MV-4-11 (cell line): ENCODE measurements around the gene MAP1B.

Experiments
- DNase-seq: peaks from one replicate; lab custom pipeline; 2025; lab: John Stamatoyannopoulos, UW

Gene MAP1B

DNA sequence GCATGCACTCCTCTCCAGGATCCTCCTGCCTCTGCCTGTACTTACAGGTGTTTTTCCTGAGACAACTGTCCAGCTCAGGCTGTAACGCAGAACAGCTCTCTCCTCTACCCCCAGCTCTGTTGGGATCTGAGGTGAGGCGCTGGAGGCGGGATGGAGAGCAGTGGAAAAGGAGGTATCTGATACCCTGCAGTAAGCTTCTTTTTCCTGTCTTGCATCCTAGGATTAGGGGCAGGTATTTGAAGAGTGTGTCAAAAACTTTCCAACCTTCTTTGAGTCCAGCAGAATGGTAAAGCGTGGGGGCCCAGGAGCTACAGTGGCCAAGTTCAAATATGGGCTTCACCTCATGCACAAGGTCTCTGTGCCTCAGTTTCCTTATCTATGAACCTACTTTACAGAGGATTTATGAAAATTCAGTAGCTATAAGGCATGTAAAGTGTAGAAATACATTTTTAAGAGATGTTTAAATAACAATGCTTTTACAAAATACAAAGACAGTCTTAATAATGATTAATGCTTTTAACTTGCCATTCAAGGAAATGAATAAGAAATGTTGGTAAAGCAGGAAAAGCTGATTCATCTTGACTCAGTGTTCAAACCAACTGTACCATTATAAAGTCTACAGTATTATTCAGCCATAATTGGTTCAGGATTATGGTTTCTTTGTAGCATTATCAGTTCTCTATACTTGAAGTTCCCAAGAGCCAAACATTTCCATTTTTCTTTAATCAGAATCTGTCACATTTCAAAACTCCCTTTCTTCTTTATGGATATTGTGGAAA is 26.1 kb downstream of the MAP1B start:
- DNase-seq: no peak

DNA sequence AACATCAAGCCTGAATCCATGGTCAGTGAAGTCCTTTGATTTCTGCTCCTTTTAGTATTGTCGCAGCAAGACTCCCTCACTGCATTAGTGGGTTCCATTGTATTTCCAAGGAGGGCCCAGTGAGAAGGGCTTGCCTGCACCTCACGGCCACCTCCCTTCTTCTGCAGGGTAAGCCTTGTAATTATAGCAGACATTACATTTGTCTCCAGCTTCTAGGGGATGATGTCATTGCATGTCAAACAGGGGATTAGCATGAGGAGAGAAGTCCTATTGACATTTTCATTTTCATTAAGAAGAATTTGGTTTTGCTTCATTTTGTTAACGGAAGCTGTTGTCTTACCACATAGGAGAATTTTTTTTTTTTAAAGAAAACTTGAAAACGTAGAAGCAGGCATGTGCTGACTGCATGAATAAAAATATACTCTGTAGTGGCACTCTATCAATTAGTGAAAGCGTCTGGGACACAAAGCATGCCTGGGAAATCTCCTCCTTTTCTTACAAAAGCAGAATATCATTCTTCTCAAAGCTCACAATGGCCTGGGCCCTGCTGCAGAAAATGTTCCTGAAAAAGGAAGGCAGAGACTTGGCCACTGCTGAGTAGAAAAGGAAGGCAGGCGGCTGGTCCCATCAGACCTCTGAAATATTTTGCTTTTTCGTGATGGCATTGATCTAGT is 27.1 kb downstream of the MAP1B start:
- DNase-seq: peak; percentile 27

- DNase-seq: peak; percentile 12
Measured at GRCh38 chr5:72137826-72138409, 30.6 kb downstream of the MAP1B start.

DNA sequence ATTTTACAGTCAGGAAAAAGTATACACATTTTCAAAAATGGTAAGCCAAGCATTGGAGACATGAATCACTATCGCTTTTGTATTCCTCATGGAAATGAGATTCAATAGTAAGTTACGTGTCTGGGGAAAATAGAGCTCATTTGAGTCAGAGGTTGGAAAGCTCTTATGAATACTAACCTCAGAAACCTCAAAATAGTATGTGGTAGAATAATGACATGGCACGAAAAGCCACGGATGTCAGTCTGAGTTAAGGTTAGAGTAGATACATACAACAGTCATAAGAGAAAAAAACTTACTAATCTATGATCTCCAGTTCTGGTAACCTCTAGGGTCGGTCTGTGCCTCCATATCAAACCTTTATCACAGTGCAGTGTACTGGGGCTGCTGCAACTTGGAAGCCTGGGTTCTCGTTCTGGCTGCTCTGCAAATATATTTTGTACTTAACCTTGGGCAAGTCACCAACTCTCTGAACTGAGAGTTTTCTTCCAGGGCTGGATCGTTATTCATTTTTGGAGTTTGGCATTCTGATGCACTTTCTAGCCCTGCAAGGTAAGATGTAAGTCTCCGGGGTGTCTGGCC is 31.8 kb downstream of the MAP1B start:
- peak; percentile 38 for DNase-seq

- DNase-seq: no peak
Measured at GRCh38 chr5:72140711-72141110, 33.4 kb downstream of the MAP1B start.

DNA sequence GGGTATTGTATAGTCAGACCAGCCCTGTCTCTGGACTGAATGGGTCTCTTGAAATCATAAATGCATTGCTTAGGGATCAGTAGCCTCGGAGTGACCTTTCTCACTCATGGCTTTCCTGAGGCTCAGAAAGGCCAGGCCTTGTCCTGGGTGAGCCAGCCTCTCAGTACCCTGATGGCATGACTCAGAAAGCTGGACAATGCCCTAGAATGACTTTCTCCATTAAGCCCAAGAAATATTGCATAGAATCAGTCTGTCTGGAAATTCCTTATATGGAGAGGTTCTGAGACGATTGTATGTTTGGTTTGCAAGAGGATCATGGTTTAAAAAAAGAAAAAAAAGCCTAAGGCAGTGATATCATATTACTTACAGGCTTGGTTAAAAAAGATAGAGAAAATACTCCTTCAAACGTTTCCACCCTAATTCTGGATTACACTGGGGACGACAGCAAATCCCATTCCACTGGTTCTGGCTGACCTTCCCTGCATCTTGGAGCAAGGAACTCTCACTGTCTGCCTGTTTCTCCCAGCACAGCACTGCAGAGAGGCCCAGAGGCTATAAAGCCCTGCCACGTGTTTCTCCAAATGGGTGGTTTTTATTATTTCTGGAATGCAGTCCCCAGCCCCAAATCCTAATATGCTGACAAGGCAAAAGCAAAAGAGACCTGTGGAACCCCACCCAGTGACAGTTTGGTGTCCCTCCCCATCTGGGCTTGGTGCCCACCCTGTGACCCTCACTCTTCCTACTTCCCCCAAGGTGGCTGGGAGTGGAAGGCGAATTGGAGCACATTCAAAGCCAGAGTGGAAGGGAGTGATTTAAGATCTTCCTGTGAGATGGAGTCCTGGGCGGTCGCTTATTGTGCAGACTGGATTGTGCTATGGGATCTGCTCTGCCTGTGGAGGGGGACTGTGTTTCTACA is 34.4 kb downstream of the MAP1B start:
- no peak for DNase-seq

DNA sequence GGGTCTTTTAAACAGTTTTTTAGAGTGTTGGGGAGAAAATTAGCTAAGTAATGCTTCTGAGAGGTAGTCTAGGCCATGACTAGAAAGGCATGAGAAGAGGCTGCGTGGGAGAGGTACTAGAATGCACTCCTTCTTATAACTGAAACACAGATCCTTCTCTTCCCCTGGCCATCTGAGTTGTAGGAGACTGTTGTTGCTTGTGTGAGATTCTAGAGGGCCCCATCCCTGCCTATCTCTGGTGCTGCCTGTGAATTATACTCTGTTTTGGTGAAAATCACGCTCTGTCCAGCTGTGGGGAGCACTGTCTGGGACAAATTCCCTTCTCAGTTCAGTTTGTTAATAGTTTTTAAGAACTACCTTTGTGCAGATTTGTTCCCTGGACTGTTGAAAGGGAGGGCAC is 37.5 kb downstream of the MAP1B start:
- no peak for DNase-seq

GRCh38 chr5:72145348-72145747 is 38.1 kb downstream of the MAP1B start:
- DNase-seq: no peak

DNA sequence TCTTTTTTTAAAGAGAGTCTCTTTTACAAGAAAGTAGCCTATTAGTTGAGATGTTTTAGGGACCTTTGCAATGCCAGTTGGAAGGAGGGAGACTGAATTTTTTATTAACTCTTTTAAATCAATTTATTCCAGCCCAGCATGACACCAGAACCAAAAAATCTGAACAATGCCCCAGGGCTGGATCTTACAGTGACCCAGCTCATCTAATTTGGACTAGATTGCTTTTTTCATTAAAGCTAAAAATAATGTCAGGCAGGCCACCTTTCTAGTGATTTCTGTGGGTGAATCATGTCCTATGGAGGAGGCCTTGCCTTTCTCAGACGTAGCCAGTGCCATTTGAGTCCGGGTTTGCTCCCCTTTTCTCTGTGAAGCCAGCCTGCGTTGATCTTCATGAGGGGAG is 38.8 kb downstream of the MAP1B start:
- no peak for DNase-seq

DNA sequence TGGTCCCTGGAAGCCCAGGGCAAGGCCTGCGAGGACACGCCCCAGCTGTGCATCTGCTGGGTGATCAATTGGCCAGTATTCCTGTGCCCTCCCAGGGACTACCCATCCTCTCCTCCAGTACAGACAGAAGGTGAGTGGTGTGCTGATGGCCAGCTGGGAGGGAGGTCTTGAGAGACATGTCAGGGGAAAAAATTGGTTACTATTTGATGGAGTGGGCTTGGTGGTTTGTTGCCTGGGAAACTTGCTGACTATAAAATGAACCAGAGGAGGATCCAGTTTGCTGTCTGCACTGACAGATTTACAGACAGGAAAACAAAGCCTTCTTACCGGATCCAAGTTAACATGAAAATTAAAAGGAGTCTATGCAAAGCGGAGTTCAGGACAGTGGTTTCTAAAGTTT is 40.3 kb downstream of the MAP1B start:
- DNase-seq: no peak

DNA sequence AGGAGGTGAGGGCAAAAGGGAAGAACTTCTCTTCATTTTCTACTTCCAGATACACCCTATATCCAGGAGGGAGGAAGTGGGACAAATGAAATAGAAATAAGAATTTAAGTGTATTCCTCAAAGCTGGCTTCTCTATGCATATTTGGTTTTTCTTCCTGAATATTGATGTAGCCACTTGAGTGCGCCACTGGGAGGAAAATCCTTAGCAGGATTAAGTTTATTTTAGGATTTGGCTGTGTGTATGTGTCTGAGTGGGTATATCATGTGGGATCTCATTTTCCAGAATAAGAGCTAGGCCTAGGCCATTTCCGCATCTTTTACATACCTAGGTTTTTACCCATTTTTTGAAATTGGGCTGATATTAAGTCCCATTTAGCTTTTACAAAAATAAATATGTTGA is 42.5 kb downstream of the MAP1B start:
- no peak for DNase-seq

GRCh38 chr5:72151169-72151568 is 43.9 kb downstream of the MAP1B start:
- no peak for DNase-seq

DNA sequence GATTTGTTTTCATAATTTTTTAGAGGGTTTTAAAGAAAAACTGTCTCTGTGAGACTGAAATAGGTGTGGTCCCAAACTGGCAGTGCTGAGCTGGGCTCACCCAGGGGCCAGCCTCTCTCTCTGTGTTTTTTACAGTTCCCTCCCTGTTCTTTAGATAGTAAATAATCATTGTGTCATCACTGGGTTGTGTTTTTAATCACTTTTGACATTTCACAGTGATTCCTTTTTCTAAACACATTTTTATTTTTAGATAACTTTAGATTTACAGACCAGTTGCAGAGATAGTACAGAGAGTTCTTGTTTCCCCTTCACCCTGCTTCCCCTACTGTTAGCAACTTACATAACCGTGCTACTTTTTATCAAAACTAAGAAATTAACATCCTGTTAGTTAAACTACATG is 44.4 kb downstream of the MAP1B start:
- peak; percentile 11 for DNase-seq

GRCh38 chr5:72152545-72152944 is 45.3 kb downstream of the MAP1B start:
- DNase-seq: peak; percentile 45

GRCh38 chr5:72153551-72153950 is 46.3 kb downstream of the MAP1B start:
- DNase-seq: no peak

GRCh38 chr5:72154076-72154756 is 46.9 kb downstream of the MAP1B start:
- DNase-seq: no peak

DNA sequence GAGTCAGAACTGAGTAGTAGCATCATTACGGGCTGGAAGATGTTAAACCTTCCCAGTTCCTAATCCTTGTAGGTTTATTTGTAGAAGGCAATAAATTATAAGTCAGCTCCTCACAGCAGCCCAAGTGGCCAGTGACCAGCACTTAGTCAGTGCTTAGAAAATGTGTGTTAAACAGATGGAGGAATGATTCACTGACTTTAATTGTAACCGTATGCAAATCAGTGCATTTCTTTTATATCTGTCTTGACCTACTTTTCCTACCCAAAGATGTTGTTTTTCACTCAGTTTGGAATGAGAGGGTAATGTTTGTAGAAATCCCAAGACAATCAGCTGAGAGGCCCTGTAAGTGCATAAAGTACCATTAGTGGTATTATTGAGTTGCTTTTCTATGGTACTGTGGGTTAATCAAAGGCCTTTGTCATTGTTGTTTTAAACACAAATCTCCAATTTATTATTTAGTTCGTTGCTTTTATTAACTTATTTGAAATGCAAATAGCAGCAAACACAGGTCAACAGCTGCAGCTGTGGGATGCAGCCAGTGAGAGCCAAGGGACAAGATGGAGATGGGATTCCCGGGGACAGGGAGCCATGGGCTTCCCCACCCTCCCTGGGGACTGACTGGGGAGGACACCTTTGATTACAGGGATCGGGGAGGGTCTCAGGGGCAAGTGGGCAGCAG is 49.8 kb downstream of the MAP1B start:
- no peak for DNase-seq

DNA sequence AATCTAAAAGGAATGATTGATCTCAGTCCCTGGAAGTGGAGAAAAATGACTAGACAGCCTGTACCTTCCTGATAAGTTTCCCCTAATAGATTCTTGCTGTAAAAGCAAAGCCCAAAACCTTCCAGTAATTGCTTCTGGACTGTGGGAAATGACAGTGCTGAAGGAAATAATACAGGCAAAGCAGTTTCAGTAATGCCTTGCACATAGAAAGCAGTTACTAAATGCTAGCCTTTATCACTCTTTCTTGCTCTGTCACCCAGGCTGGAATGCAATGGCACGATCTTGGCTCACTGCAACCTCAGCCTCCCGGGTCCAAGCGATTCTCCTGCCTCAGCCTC is 50.3 kb downstream of the MAP1B start:
- DNase-seq: no peak

GRCh38 chr5:72159501-72159911 is 52.2 kb downstream of the MAP1B start:
- DNase-seq: no peak

GRCh38 chr5:72160329-72160728 is 53.1 kb downstream of the MAP1B start:
- DNase-seq: no peak

DNA sequence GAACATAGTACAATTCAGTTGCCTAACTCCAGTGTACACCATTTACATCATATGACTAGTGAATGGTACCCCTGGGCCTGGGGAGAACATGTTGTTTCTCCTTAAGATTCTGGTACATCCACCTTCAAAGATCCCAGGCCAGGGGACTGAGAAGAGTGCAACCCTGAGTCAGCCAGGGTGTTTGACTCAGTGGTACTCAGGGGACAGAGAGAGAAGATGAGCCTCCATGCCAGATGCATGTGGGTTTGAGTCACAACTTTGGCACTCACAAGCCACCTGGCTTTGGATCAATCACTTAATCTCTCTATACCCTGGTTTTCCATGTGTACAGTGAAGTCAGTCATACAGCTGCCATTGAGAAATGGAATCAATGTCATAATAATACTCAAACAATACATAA is 53.7 kb downstream of the MAP1B start:
- DNase-seq: no peak
